GM23248 (cell line): ENCODE measurements around the gene KDM4B.

Experiments used
- EZH2 ChIP-seq: fragments of 200-600 bp; sonication (generic); IDR thresholded peaks from 2 replicates; pipeline ENCODE4 v1.6.1; 2018; ENCODE audit warnings: antibody characterized with exemption, mild to moderate bottlenecking; ENCODE audit not compliant: insufficient read depth, poor library complexity, severe bottlenecking
- EZH2phosphoT487 ChIP-seq: fragments of 200-600 bp; sonication (generic); IDR thresholded peaks from 2 replicates; pipeline ENCODE4 v1.6.1; 2018; ENCODE audit warnings: antibody characterized with exemption, moderate library complexity, mild to moderate bottlenecking, low read depth; ENCODE audit not compliant: insufficient read depth

DNA sequence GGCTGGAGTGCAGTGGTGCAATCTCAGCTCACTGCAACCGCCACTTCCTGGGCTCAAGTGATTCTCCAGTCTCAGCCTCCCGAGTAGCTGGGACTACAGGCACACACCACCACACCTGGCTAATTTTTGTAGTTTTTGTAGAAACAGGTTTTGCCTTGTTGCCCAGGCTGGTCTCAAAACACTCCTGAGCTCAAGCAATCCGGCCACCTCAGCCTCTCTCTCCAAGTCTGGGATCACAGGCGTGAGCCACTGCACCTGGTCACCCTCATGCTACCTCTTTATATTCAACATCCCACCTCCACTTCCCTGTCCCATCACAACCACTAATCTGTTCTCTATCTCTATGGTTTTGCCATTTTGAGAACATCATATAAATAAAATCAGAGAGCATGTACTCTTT is 216.0 kb downstream of the KDM4B start:
- TF ChIP-seq EZH2phosphoT487 (no peak), EZH2 (no peak)
